ENCODE results near the gene SPI1. TPM values are rescaled to one million over a fixed set of nuclear protein-coding genes. Genes with fewer than 3 reads are reported as not detected.

Gene SPI1
- total RNA-seq, 2 donors from 2014 or later, result 7.5 to 10.9 TPM

- no peaks in the 10 kb centered on the region for H3K4me1 ChIP-seq
- ATAC-seq, result no peak
- TF ChIP-seq, protein P1, sequence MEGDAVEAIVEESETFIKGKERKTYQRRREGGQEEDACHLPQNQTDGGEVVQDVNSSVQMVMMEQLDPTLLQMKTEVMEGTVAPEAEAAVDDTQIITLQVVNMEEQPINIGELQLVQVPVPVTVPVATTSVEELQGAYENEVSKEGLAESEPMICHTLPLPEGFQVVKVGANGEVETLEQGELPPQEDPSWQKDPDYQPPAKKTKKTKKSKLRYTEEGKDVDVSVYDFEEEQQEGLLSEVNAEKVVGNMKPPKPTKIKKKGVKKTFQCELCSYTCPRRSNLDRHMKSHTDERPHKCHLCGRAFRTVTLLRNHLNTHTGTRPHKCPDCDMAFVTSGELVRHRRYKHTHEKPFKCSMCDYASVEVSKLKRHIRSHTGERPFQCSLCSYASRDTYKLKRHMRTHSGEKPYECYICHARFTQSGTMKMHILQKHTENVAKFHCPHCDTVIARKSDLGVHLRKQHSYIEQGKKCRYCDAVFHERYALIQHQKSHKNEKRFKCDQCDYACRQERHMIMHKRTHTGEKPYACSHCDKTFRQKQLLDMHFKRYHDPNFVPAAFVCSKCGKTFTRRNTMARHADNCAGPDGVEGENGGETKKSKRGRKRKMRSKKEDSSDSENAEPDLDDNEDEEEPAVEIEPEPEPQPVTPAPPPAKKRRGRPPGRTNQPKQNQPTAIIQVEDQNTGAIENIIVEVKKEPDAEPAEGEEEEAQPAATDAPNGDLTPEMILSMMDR (IDR thresholded peaks at IDR 0.05), result no peak
- no peak for TF ChIP-seq POLR2A (IDR thresholded peaks at IDR 0.05)
- peak overlapping the region in 2 of 4 donors; percentile 55 to 83 for H3K27ac ChIP-seq
- no peak overlapping the region for H3K4me3 ChIP-seq
- no peaks in the 10 kb centered on the region for H3K9me3 ChIP-seq
- 75 to 90% methylated on average over 9 of the region's 9 CpGs for WGBS, 2 donors
- DNase-seq, result no peak
- H3K27me3 ChIP-seq, result no peaks in the 10 kb centered on the region
- intact Hi-C loops (cut with DNase I), result no loop called here
- no peaks in the 10 kb centered on the region for H3K36me3 ChIP-seq (replicated peaks in 1 of 2; ENCODE audit: insufficient read depth in 1 of 2, low read depth in 2 of 2)
Measured at GRCh38 chr11:47394050-47394321, 15.6 kb upstream of the SPI1 start.

GRCh38 chr11:47393163-47394049 lies 15.1 kb upstream of the SPI1 start:
- no peak overlapping the region for H3K4me3 ChIP-seq
- DNase-seq, result peak in 2 of 4 donors; percentile 17 to 67
- 62 to 86% methylated on average over 11 to 20 of the region's 20 CpGs for WGBS, 2 donors

DNA sequence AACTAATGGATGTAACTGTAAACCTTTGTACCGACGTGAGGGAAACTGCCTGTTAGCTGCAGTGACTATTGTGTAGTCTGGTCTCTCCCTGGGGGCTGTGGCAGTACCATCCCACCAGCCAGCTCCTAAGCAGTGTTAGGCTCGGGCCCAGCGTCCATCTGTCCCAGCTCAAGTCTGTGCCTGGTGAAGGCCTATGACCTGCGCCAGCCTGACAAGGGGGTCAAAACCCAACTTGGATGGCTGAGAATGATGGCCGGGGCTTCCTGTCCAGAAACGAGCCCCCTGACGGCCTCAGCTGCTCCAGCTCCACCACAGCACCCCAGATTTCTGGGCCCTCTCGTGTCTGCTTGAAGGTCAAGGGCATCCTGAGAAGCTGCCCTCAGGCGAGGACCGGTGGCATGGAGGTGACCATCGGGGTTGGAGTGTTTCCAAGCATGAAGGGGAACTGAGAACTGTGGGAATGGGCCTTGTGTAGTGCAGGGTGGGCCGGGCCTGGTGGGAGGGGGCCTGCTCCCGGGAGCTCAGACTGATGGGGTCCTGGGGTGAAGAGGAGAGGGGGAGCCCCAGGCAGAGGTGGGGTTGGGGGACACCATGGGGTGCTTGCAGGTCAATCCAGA lies 14.3 kb upstream of the SPI1 start:
- intact Hi-C loops (cut with DNase I), result no loop called here
- no peaks in the 10 kb centered on the region for H3K36me3 ChIP-seq (replicated peaks in 1 of 2; ENCODE audit: insufficient read depth in 1 of 2, low read depth in 2 of 2)
- 68 to 70% methylated on average over 6 to 14 of the region's 14 CpGs for WGBS, 2 donors
- H3K4me3 ChIP-seq, result no peak overlapping the region
- ATAC-seq (no peak), DNase-seq (no peak)
- H3K4me1 ChIP-seq, result no peaks in the 10 kb centered on the region
- peak overlapping the region in 2 of 4 donors; percentile 16 to 83 for H3K27ac ChIP-seq
- H3K27me3 ChIP-seq, result no peaks in the 10 kb centered on the region
- H3K9me3 ChIP-seq, result no peaks in the 10 kb centered on the region
- no peak for TF ChIP-seq POLR2A (IDR thresholded peaks at IDR 0.05)
- TF ChIP-seq, protein P1 (IDR thresholded peaks at IDR 0.05), result no peak

More at GRCh38 chr11:47393163-47394049, 15.1 kb upstream of the SPI1 start:
- no peaks in the 10 kb centered on the region for H3K4me1 ChIP-seq
- ATAC-seq, result peak; percentile 12
- H3K9me3 ChIP-seq, result no peaks in the 10 kb centered on the region
- H3K27me3 ChIP-seq, result no peaks in the 10 kb centered on the region
- TF ChIP-seq, protein P1 (IDR thresholded peaks at IDR 0.05), result no peak
- peak in 2 of 3 donors; percentile 15 to 36 for TF ChIP-seq POLR2A (IDR thresholded peaks at IDR 0.05)
- peak overlapping the region in 2 of 4 donors; percentile 55 to 83 for H3K27ac ChIP-seq
- no peaks in the 10 kb centered on the region for H3K36me3 ChIP-seq (replicated peaks in 1 of 2; ENCODE audit: insufficient read depth in 1 of 2, low read depth in 2 of 2)
- intact Hi-C loops (cut with DNase I), result no loop called here

GRCh38 chr11:47391711-47392432 lies 13.5 kb upstream of the SPI1 start:
- DNase-seq (no peak), ATAC-seq (no peak)
- intact Hi-C loops (cut with DNase I), result no loop called here
- no peaks in the 10 kb centered on the region for H3K4me1 ChIP-seq
- TF ChIP-seq, protein P1 (IDR thresholded peaks at IDR 0.05), result no peak
- no peak for TF ChIP-seq POLR2A (IDR thresholded peaks at IDR 0.05)
- H3K4me3 ChIP-seq, result no peak overlapping the region
- no peaks in the 10 kb centered on the region for H3K9me3 ChIP-seq
- peak overlapping the region in 1 of 4 donors; percentile 83 for H3K27ac ChIP-seq
- 83 to 92% methylated on average over 16 of the region's 16 CpGs for WGBS, 2 donors
- no peaks in the 10 kb centered on the region for H3K27me3 ChIP-seq
- H3K36me3 ChIP-seq (replicated peaks in 1 of 2; ENCODE audit: insufficient read depth in 1 of 2, low read depth in 2 of 2), result no peaks in the 10 kb centered on the region

Data from body of pancreas (tissue), 4 donors.